DLD1 (cell line): ENCODE data around the gene LGALS1.

Experiments used
- in situ Hi-C: cut with HindIII; loops from 2 replicates; pipeline ENCODE4 v1.10.0; 2017; ENCODE audit warnings: low sequenced_read_pairs

Gene LGALS1

DNA sequence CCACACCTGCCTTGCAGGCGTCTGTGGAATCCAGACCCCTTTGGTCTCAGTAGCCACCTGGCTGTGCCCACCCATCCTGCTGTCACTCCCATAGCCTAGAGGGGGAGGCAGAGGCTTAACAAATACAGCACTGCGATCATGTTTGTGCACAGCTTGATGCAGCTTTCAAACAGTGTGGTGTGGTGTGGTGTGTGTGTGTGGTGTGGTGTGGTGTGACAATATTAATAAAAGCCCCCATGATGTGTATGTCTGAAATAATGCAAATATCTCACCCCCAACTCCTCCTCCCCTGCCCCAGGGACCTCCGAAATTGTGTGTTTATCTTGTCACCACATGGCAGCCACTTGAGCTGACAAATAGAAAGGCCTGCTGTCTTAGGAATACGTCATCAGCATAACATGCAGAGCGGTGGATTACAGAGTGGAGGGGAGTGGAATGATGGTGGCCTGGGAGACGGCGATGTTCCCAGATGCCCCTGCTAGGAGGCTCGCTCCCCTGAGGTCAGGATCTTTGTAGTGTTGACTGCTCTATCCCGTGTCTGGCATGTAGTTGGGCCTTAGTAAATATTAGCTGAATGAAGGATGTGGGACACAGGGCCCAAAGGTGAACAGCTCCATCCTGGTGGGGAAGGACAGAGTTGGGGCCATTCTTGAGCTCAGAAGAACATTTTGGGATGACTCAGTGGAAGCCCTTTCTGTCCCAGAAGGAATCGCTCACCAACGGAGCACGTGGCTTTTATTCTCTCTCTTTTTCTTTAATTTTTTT lies 14.1 kb upstream of the LGALS1 start:
- in situ Hi-C loops, result no loop called here

DNA sequence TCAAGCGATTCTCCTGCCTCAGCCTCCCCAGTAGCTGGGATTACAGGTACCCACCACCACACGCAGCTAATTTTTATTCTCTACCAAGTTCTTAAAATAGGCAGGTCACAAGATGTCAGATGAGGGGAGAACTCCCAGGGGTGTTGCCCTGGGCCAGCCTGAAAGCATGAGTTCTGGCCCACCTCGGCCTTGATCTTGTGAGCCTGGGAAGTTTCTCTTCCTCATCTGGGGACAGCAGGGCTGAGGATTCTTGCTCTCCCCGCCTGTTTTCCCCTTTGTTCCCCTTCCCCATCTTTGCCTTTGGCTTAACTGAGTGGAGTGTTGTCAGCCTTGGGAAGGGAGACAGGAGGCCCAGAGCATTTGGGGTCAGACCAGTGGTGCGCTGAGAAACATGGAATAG lies 13.4 kb upstream of the LGALS1 start:
- in situ Hi-C loops, result no loop called here

DNA sequence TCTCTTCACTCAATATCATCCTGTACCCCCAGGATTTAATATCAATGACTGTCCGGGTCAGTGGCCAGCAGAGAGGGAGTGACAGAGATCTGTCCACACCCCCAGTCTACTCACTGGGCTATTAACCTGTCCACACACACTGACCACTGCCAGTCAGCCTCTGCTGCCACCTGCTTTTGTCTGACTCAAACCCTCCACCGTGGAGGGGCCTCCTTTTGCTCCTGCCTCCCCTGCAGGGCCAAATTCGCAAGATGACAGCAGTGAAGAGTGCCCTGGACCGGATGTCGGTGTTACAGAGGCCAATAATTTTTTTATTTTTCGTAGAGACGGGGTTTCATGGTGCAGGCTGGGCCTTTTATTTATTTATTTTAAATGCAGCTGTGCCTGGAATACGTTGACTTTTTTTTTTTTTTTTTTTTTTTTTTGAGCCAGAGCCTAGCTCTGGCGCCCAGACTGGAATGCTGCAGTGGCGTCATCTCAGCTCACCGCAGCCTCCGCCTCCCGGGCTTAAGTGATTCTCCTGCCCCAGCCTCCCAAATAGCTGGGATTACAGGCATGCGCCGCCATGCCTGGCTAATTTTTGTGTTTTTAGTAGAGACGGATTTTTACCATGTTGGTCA lies 11.8 kb upstream of the LGALS1 start:
- in situ Hi-C loops, result no loop called here

DNA sequence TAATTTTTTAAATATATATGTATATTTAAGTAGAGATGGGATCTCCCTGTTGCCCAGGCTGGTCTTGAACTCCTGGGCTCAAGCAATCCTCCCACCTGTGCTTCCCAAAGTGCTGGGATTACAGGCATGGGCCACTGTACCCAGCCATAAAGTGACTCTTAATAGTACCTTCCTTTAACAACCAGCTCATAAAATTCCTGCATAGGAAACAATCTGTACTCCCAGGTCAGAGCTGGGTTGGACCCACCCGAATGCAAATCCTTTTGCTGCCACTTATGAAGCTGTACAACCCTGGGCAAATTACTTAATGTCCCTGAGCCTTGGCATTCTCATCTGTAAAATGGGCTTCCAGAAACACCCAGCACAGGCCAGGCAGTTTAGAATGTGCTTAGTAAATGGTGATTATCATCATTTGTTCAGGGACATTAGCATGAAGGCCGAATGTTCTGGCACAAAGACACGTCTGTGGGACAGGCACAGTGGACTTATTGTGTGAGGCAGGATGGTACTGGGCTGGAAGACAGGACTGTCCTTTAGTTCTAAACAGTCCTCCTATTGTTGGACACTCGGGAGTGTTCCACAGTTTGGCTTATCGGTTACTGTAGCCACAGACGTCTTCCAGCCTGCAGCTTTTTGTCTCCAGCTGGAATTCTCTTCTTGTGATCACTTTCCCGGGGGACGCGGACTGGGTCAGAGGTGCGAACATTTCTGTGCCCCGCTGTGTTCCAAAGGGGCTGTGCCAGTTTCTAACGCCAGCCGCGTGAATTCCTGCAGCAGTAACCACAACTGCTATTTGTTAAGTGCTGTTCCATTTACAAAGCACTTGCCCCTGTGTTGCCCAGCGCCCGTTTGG lies 11.0 kb upstream of the LGALS1 start:
- in situ Hi-C loops, result no loop called here

DNA sequence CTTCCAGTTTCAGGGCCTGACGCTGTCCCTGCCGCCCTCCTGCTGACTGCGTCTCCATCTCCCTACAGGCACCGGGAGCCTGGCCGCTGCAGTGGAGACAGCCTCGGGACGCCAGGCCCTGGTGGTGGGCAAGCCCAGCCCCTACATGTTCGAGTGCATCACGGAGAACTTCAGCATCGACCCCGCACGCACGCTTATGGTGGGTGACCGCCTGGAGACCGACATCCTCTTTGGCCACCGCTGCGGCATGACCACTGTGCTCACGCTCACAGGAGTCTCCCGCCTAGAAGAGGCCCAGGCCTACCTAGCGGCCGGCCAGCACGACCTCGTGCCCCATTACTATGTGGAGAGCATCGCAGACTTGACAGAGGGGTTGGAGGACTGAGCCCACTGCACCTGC lies 9.9 kb upstream of the LGALS1 start:
- in situ Hi-C loops, result no loop called here

DNA sequence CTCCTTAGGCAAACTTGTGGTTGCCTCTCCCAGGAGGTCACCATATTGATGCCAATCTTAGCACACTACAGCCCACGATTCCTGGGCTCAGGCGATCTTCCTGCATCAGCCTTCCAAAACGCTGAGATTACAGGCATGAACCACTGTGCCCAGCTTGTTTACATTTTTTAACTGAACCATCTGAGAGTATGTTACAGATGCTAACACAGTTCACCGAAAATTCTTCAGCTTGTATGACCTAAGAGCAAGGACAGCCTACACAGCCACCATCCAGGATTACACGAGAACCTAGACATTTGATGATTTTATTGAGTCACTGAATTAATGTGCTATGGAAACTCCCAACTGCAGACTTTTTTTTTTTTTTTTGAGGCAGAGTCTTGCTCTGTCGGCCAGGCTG lies 5.8 kb upstream of the LGALS1 start:
- in situ Hi-C loops, result no loop called here

DNA sequence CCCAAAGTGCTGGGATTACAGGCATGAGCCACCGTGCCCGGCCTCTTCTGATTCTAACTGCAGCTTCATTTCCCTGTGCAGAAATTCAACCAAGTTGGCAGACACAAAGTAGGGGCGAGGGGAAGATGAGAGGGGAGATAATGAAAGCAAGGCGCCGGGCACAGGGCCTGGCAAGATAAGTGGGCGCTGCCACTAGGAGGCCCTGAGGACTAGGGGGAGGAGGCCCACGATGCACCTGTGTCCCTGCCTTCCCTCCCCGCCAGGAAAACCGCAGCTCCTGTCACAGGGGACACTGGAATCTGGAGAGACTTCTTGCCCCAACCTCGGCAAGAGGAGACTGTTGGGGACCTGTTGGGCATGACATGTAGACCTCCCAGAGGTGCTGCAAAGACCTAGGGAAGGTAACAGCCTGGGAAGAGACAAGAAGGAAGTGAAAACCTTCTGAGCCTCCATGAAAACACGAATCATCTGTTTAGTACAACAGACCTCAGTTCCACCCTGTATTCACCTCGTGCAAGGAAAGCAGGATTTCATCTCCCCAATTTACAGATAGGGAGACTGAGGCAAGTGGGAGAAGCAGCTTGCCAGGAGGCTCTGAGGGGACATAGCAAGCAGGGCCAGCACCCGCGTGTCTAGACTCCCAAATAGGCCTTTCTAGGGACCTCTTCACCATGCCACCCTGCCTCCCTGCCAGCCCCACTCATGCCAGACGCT lies 3.1 kb upstream of the LGALS1 start:
- in situ Hi-C loops, result no loop called here

DNA sequence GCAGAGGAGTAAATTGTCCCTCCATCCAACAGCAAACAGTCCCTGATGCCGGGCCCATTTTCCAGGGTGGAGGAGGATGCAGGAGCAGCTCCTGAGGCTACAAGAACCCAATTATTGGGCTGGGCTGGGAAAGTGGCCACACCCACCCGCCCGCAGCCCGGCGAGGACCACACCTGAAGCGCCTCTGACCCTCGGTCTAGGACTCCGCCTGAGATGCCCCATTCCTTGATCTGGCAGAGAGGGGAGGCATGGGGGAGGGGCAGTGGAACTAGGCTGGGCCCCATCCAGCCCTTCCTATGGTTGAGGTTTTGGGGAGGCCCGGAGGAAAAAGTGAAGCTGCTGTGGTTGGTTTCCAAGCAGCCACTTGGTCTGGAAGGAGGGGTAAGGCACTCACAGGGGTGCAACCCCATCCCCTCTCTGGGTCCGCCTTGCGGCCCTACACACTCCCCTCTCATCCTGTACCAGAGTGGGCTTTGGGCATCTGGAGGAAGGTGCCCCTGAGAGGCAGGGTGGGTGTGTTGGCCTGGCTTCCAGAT lies 2.4 kb upstream of the LGALS1 start:
- in situ Hi-C loops, result no loop called here

DNA sequence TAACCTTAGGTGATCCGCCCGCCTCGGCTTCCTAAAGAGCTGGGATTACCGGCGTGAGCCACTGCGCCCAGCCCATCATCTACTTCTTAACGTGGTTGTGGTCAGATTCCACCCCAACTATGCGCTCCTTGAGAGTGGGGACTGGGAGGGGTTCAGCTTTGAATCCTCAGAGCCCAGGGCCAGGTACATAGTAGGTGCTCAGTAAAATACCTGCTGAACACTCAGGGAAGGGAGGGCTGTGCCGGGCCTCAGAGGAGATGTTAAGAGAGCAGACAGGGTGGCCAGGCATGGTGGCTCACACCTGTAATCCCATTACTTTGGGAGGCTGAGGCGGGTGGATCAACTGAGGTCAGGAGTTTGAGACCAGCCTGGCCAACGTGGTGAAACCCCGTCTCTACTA lies 1.2 kb upstream of the LGALS1 start:
- in situ Hi-C loops, result no loop called here

DNA sequence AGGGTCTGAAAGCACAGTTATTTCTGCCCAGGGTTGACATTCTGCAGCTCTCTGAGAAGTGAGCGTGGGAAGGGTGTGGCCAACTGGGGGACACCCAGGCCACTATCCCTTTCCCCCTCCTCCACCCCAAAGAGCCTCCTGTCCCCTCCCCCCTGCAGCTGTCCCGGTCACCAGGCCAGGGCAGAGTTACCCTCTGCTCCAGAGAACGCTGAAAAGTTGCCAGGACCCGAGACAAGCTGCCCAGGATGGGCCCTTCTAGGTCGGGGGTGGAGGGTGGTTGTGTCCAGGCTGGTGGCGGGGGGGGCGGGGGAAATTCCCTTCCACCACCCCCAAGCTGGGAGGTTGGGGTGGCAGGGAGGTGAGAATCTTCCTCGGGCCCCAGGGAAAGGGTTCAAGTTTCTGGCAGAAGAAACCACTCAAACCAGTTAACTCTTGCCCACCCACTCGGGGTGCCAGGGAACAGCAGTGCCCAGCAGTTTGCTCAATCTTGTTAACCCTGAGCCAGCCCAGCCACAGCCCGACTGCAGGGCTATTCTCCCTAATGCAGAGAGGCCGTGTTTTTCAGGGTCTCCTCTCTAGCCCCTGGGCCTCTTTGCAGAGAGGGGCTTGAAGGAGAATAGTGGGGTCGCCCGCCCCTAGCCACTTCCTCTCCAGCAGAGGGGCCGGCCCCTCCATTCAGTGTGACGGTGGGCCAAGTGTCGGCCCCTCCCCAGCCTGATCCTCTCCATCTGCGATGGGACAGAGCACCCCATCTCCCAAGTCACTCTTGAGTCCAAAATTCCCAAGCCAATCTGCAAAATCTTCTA lies 697 bp downstream of the LGALS1 start:
- in situ Hi-C loops, result no loop called here

DNA sequence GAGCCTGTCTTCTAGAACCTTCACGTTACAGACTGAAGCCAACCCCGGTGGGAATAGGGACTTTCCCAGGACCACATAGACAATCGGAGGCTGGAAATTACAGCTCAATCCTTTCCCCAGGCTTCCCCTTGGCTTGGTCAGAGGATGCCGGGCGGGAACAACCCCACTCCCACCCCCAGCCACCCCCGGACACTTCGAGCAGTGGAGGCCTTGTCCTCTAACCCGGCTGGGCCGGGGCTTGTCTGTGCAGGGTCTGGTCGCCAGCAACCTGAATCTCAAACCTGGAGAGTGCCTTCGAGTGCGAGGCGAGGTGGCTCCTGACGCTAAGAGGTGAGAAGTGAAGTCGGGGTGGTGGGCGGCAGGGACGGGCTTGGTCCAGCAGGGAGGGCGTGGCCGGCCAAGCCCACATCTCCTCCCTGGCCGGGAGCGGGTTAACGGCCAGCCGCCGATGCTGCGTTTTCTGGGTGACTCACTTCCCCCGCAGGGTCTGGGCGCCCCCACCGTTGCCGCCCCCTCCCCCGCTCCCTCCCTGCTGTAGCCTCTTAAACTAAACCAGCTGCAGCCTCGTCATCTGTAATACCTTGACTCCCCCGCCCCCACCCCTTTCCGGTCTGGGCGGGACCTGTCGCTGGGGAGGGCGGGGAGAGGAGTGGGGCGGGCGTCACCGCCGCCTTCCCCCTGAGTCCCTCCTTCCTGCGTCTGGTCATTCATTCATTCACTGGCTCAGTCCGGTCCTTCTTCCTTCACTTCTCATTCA lies 1.5 kb downstream of the LGALS1 start:
- in situ Hi-C loops, result no loop called here

DNA sequence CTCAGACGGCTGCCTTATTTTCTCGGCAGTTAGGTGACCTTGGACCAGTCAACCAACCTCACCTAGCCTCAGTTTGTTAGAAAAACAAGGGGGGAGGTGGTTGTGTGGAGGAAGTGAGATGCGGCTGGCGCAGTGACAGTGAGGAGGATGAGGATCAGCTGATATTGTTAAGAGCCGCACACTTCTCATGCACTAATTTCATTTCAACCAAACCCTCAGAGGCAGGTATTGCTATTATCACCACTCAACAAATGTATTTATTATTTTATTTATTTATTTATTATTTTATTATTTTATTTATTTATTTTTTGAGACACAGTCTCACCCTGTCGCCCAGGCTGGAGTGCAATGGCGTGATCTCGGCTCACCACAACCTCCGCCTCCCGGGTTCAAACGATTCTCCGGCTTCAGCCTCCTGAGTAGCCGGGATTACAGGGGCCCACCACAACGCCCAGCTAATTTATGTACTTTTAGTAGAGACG lies 2.1 kb downstream of the LGALS1 start:
- in situ Hi-C loops, result no loop called here

DNA sequence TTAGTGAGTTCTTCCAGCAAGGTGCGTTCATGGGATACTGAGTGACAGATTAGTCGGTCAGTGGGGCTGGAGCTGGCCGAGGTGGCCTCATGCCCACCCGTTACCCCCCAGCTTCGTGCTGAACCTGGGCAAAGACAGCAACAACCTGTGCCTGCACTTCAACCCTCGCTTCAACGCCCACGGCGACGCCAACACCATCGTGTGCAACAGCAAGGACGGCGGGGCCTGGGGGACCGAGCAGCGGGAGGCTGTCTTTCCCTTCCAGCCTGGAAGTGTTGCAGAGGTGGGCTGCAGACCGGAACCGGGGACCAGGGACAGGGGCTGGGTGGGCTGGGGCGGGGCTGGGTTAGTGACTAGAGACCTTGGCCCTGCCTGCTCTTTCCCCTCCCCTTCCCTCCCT lies 2.9 kb downstream of the LGALS1 start:
- in situ Hi-C loops, result no loop called here

DNA sequence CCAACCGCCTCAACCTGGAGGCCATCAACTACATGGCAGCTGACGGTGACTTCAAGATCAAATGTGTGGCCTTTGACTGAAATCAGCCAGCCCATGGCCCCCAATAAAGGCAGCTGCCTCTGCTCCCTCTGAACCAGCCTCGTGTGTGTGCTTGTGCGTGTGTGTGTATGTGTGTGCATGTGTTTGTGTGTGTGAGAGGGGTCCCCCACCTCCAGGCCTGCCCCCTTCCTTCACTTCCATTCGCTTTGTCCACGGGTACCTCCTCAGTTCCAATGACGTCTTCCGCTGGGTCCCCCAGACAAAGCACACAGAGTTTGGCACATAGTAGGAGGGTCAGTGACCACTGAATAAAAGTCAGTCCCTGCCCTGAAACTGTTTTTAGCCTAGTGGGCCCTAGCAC lies 4.2 kb downstream of the LGALS1 start:
- in situ Hi-C loops, result no loop called here

DNA sequence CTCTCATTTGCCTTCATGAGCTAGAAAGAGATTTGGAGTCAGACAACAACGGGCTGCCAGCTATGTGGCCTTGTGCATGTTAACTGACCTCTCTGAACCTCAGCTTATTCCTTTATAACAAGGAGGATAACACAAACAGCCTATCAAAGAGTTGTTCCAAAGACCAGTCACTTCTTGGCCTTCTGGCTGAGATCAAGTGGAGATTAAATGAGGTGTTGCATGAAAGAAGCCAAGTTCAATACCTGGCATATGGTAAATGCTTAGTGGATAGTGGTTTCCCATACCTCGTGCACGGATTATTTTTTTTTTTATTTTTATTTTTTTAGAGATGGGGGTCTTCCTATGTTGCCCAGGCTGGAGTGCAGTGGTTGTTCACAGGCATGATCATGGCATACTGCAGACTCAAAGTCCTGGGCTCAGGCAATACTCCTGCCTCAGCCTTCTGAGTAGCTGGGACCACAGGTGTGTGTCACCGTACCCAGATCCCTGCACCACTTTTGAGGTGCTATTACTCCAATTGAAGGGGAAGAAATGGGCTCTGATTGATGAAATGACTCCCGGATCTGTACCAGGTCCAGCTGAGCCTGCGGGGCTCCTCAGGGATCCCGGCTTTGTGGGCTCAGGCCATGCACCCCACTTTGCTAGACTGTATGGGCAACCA lies 4.9 kb downstream of the LGALS1 start:
- in situ Hi-C loops, result no loop called here

DNA sequence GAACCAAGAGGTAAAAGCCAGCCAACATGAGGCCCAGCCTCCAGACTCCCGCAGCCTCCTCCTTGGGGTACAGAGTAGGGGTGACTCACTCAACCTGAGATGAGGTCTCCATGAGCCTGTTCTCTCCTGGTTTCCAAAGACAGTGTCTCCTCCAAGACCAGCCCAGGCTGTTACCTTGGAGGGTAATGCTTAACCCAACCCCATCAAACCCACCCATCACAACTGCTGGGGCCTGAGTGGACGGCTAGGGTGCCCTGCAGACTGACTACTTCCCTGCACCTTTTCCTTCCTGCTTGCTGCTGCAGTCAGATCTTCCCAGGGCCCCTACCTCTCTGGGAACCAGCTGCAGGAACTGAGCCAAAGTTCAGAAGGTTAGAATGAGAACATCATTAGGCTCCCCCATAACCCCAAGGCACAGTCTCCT lies 5.6 kb downstream of the LGALS1 start:
- in situ Hi-C loops, result no loop called here

DNA sequence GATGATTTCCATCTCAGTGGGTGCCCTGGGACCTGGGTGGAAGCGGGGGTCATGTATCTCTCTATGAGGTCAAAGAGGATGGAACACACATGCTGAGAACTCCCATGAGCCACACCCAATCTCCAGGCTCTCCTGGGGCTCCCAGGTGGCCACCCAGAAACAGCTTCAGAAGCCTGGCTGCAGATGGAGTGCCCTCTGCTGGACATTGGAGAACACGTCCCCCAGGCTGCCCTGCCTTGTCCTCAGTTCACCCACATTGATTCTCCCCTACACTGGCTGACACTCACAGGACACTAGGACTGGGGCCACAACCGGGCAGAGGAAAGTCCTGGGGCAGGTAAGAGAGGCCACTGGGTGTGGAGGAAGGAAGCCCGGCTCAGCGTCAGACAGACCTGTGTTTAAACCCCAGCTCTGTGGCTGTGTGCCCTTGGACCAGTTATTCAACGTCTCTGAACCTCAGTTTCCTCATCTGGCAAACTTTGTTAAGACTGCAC lies 6.2 kb downstream of the LGALS1 start:
- in situ Hi-C loops, result no loop called here

DNA sequence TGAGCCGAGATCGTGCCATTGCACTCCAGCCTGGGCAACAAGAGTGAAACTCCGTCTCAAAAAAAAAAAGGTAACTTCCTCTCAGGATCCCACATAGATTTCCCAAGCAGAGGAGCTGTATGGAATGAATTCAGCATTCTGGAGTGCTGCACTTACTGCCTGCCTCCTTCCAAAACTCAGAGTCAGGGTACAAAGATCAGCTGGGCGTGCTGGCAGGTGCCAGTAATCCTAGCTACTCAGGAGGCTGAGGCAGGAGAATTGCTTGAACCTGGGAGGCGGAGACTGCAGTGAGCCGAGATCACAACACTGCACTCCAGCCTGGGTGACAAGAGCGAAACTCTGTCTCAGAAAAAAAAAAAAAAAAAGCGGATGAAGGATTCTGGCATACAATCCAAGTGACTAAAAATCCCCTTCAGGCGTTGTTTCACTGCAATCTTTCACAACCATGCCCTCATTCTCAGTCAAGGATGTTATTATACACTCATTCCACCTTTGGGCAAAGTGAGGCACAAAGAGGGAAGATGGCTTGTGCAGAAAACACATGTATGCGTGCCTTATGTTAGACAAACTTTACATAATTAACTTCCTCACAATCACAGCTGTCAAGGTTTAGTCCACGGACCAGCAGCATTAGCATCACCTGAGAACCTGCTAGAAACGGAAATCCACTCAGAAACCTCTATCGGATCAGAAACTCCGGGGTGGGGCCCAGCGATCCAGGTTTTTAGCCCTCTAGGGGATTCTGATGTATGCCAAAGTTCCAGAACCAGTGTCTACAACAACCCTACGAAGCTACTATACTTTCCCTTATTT lies 9.6 kb downstream of the LGALS1 start:
- in situ Hi-C loops, result no loop called here
